Measurements from ENCODE around the gene STXBP3. TPM values are rescaled to one million over a fixed set of nuclear protein-coding genes. Genes with fewer than 3 reads are reported as not detected.

The STXBP3 gene
- total RNA-seq, 1 experiment from 2014 or later, result 34.1 TPM

GRCh38 chr1:108823632-108824031, 77.2 kb downstream of the STXBP3 start:
- no peak overlapping the region for H4K5ac ChIP-seq (ENCODE audit: insufficient read length, low read depth, low read length)
- no peak overlapping the region for H3K9ac ChIP-seq (ENCODE audit: extremely low read depth, insufficient read length, low read length)
- no peak overlapping the region for H3K4me2 ChIP-seq (ENCODE audit: insufficient read depth, insufficient read length, low read length)
- no peak overlapping the region for H2BK5ac ChIP-seq (ENCODE audit: insufficient read length, low read length)
- no peak overlapping the region for H2AK5ac ChIP-seq (ENCODE audit: insufficient read length, low read length)
- H2BK12ac ChIP-seq (ENCODE audit: insufficient read length, low read depth, low read length), result no peak overlapping the region
- no peaks in the 10 kb centered on the region for H3K27me3 ChIP-seq (ENCODE audit: insufficient read depth, low read length)
- H3K23ac ChIP-seq (ENCODE audit: insufficient read length, low read depth, low read length), result no peak overlapping the region
- peaks cover 2% of the 10 kb centered on the region for H3K27me3 Mint-ChIP-seq (ENCODE audit: low read depth)
- no peak overlapping the region for H2AFZ ChIP-seq (ENCODE audit: low read length)
- no peak for DNase-seq
- H2BK120ac ChIP-seq (ENCODE audit: low read depth, low read length, poor library complexity, severe bottlenecking), result no peak overlapping the region
- TF ChIP-seq CTCF (conservative IDR thresholded peaks at IDR 0.05), result no peak
- no peaks in the 10 kb centered on the region for H3K36me3 Mint-ChIP-seq (ENCODE audit: insufficient read depth in 1 of 3, low read depth in 3 of 3)
- no peak overlapping the region for H2BK20ac ChIP-seq (ENCODE audit: low read depth, low read length, poor library complexity, severe bottlenecking)
- no peak overlapping the region for H3K4me3 Mint-ChIP-seq
- H3K23me2 ChIP-seq (ENCODE audit: insufficient read length, low read depth, low read length, poor library complexity, severe bottlenecking), result no peaks in the 10 kb centered on the region
- H3K9me3 Mint-ChIP-seq, result no peaks in the 10 kb centered on the region; a peak in 1 of 5 replicates
- H4K20me1 ChIP-seq (ENCODE audit: control insufficient read depth, insufficient read depth, insufficient read length), result no peaks in the 10 kb centered on the region
- no CpG with 5 or more reads among the region's 3 CpGs for WGBS (ENCODE audit: extremely low coverage, insufficient read length, low lambda C conversion rate)
- H3K27ac ChIP-seq (ENCODE audit: insufficient read length, low read depth, low read length), result no peak overlapping the region
- H3K14ac ChIP-seq (ENCODE audit: insufficient read depth, low read length), result no peak overlapping the region
- no peaks in the 10 kb centered on the region for H3K9me3 ChIP-seq (ENCODE audit: control insufficient read depth, low read depth, low read length)
- H3K79me2 ChIP-seq (ENCODE audit: insufficient read depth, low read length), result no peaks in the 10 kb centered on the region
- H4K8ac ChIP-seq (replicated peaks; ENCODE audit: insufficient read length, low read depth, low read length), result no peak overlapping the region
- H3K4ac ChIP-seq (ENCODE audit: low read depth, low read length), result no peak overlapping the region
- no peak overlapping the region for H3K27ac Mint-ChIP-seq
- H3K4me1 ChIP-seq (ENCODE audit: insufficient read depth, low read length), result no peaks in the 10 kb centered on the region
- peaks cover 7 to 8% of the 10 kb centered on the region in 2 experiments; a peak in 3 of 4 replicates for H3K4me1 Mint-ChIP-seq
- H3K79me1 ChIP-seq (ENCODE audit: insufficient read depth, low read depth, low read length, poor library complexity, severe bottlenecking), result no peaks in the 10 kb centered on the region
- no peak overlapping the region for H4K91ac ChIP-seq (ENCODE audit: insufficient read length, low read depth, low read length)
- no peak overlapping the region for H3T11ph ChIP-seq (ENCODE audit: low read length)
- H3K18ac ChIP-seq (ENCODE audit: insufficient read length, low read depth, low read length), result no peak overlapping the region
- no peak overlapping the region for H2BK15ac ChIP-seq (ENCODE audit: low read depth, low read length)
- H3K56ac ChIP-seq (ENCODE audit: insufficient read length, low read depth, low read length), result no peak overlapping the region
